HepG2 (cell line): ENCODE results near the gene VAC14. TPM values are rescaled to one million over a fixed set of nuclear protein-coding genes. Genes with fewer than 3 reads are reported as not detected.

ENCODE experiments used
- CEBPB ChIP-seq: IDR thresholded peaks from 2 replicates; pipeline ENCODE4 v1.6.1; 2011; ENCODE audit warnings: low read depth, low read length, improper control_type of control experiment, borderline replicate concordance
- CREBL2 ChIP-seq: sonication (generic); formaldehyde crosslinking; IDR thresholded peaks from 2 replicates; pipeline ENCODE4 v1.8.1; 2023; ENCODE audit warnings: missing genetic modification reagents, mild to moderate bottlenecking, borderline replicate concordance
- E2F5 ChIP-seq: sonication (generic); formaldehyde crosslinking; conservative IDR thresholded peaks from 2 replicates; pipeline ENCODE4 v1.4.0; 2020; ENCODE audit warnings: missing genetic modification reagents
- FOXP4 ChIP-seq: sonication (generic); formaldehyde crosslinking; IDR thresholded peaks from 2 replicates; pipeline ENCODE4 v1.4.0; 2020; ENCODE audit warnings: missing genetic modification reagents
- HMGXB3 ChIP-seq: sonication (generic); formaldehyde crosslinking; IDR thresholded peaks from 2 replicates; pipeline ENCODE4 v1.4.0; 2020; ENCODE audit warnings: missing genetic modification reagents, borderline replicate concordance
- HOMEZ ChIP-seq: IDR thresholded peaks from 2 replicates; pipeline ENCODE4 v1.6.1; 2016; ENCODE audit warnings: low read depth
- KLF12 ChIP-seq: sonication (generic); formaldehyde crosslinking; IDR thresholded peaks from 2 replicates; pipeline ENCODE4 v1.4.0; 2020; ENCODE audit warnings: missing genetic modification reagents, borderline replicate concordance
- MAZ ChIP-seq, 2 experiments: sonication (generic) in 1 of 2; formaldehyde crosslinking in 1 of 2; IDR thresholded peaks; 2 replicates each; pipeline versions ENCODE4 v1.5.0 to v1.6.1; 2012 to 2020; ENCODE audit warnings: low read depth in 2 of 2, mild to moderate bottlenecking in 2 of 2, borderline replicate concordance in 1 of 2, improper control_type of control experiment in 1 of 2, low read length in 1 of 2, missing genetic modification reagents in 1 of 2, moderate library complexity in 1 of 2
- THAP8 ChIP-seq: sonication (generic); formaldehyde crosslinking; IDR thresholded peaks from 2 replicates; pipeline ENCODE4 v1.5.1; 2020; ENCODE audit warnings: missing genetic modification reagents, mild to moderate bottlenecking, borderline replicate concordance
- ZBTB20 ChIP-seq: sonication (generic); formaldehyde crosslinking; IDR thresholded peaks from 2 replicates; pipeline ENCODE4 v1.8.1; 2023; ENCODE audit warnings: missing genetic modification reagents, low read depth, mild to moderate bottlenecking, borderline replicate concordance
- ZKSCAN5 ChIP-seq: sonication (generic); formaldehyde crosslinking; IDR thresholded peaks from 2 replicates; pipeline ENCODE4 v1.5.1; 2020; ENCODE audit warnings: mild to moderate bottlenecking, missing genetic modification reagents
- ZNF12 ChIP-seq: sonication (generic); formaldehyde crosslinking; IDR thresholded peaks from 2 replicates; pipeline ENCODE4 v1.5.0; 2020; ENCODE audit warnings: missing genetic modification reagents
- ZNF891 ChIP-seq: sonication (generic); formaldehyde crosslinking; IDR thresholded peaks from 2 replicates; pipeline ENCODE4 v1.5.0; 2020; ENCODE audit warnings: mild to moderate bottlenecking, missing genetic modification reagents
- ZSCAN9 ChIP-seq: IDR thresholded peaks from 2 replicates; pipeline ENCODE4 v1.6.1; 2016; ENCODE audit warnings: borderline replicate concordance
- ZZZ3 ChIP-seq: sonication (generic); formaldehyde crosslinking; IDR thresholded peaks from 2 replicates; pipeline ENCODE4 v1.4.0; 2020; ENCODE audit warnings: missing genetic modification reagents, mild to moderate bottlenecking, borderline replicate concordance
- polyA plus RNA-seq, 8 experiments: library from polyadenylated mRNA; depleted of rRNA in 3 of 8; stranded (reverse) in 7 of 8; unstranded in 1 of 8; fragments of >200 nt; fragmentation: Illumina TruSeq in 4 of 8; extraction: Trizol in 4 of 8; gene quantifications; 2 replicates each; pipeline versions ENCODE4 v1.2.1 to v1.2.3, GENCODE V29; 2011 to 2016; ENCODE audit warnings: low read depth in 4 of 8, missing spikeins in 1 of 8, mixed read lengths in 1 of 8; ENCODE audit not compliant: insufficient read depth in 1 of 8
- total RNA-seq, 5 experiments: library from RNA; depleted of rRNA; stranded (reverse); fragments of >200 nt; fragmentation: Illumina TruSeq; extraction: Trizol; gene quantifications; 2 replicates each; pipeline ENCODE4 v1.2.3, GENCODE V29; 2016; ENCODE audit warnings: low read depth in 1 of 5

VAC14 gene
- total and polyA plus RNA-seq, 2 of the 13 experiments (the other 11 are each of a cell fraction or from before 2014, with no cell fraction given): 23.5 to 24.6 TPM

GRCh38 chr16:70800781-70801480 is at the start of gene VAC14 (continued):
- TF ChIP-seq HMGXB3: peak; percentile 77
- peak; percentile 88 for TF ChIP-seq KLF12 (CRISPR knock-in tag)
- TF ChIP-seq ZBTB20 (CRISPR knock-in tag): peak; percentile 41; the same call in 1 of the 2 replicates
- no peak for TF ChIP-seq FOXP4 (CRISPR knock-in tag)
- TF ChIP-seq ZNF891 (CRISPR knock-in tag): no peak; the same call in 1 of the 2 replicates
- no peak for TF ChIP-seq THAP8 (CRISPR knock-in tag)
- TF ChIP-seq MAZ (IDR thresholded peaks at IDR 0.05; ENCODE audit: borderline replicate concordance, low read depth, low read length): peak; percentile 28; the same call in 1 of the 2 replicates
- TF ChIP-seq MAZ (CRISPR knock-in tag; IDR thresholded peaks at IDR 0.05; ENCODE audit: low read depth): peak; percentile 64; the same call in 1 of the 2 replicates
- no peak for TF ChIP-seq CEBPB
- no peak; the same call in 1 of the 2 replicates for TF ChIP-seq ZZZ3 (CRISPR knock-in tag)
- peak; percentile 58; the same call in 1 of the 2 replicates for TF ChIP-seq ZSCAN9 (CRISPR knock-in tag)
- TF ChIP-seq ZNF12: no peak
- peak; percentile 65; the same call in 1 of the 2 replicates for TF ChIP-seq HOMEZ
- no peak for TF ChIP-seq ZKSCAN5 (CRISPR knock-in tag)
- TF ChIP-seq E2F5 (CRISPR knock-in tag): peak; percentile 76
- no peak for TF ChIP-seq CREBL2
